ENCODE data around the gene CCDC152.

DNA sequence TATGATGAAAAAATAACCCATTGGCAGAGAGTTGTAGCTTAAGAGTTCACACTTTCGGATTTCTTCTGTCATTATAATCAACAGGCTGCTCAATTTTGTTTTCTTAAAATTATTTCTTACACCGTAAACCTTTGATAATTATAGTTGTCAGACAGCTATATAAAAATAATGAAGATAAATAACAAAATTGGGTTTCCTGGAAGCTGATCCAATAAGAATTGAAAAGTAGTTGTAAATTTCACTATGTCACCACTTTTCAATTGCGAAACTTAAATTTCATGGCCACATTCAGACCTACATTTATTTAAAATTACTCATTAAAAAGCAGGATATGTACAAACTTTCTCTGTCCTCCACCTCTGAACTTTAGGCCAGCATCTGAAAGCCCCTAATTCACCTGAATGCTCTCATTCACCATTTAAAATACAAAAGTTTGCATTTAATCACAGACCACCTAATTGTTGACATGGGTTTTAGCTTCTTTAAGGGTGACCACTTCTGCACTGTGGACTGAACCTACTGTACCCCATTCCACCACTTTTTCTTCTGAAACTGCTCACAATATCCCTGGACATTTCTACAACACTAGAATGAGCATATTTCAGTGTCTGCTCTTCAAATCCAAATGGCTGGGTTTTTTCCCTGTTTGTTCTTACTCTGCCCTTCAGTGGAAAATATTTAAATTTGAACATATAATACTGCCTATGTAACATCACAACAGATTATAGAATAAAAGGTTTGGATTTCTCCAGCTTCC lies 54.4 kb downstream of the CCDC152 start:
- no peak for TF ChIP-seq POLR2A (IDR thresholded peaks at IDR 0.05)
- no peak for TF ChIP-seq POLR2AphosphoS5 (IDR thresholded peaks at IDR 0.05)
